HepG2 (cell line): ENCODE measurements around the gene GPATCH3. TPM values are rescaled to one million over a fixed set of nuclear protein-coding genes. Genes with fewer than 3 reads are reported as not detected.

Experiments
- CEBPG ChIP-seq: IDR thresholded peaks from 2 replicates; pipeline ENCODE4 v1.6.1; 2016
- IRX3 ChIP-seq: sonication (generic); formaldehyde crosslinking; IDR thresholded peaks from 2 replicates; pipeline ENCODE4 v1.8.1; 2023; ENCODE audit warnings: mild to moderate bottlenecking, low read depth, missing genetic modification reagents, borderline replicate concordance
- MED1 ChIP-seq: sonication (generic); formaldehyde crosslinking; IDR thresholded peaks from 2 replicates; pipeline ENCODE4 v1.4.0; 2020; ENCODE audit warnings: missing genetic modification reagents
- MEIS1 ChIP-seq: sonication (generic); formaldehyde crosslinking; IDR thresholded peaks from 2 replicates; pipeline ENCODE4 v1.9.0; 2021; ENCODE audit warnings: mild to moderate bottlenecking, missing genetic modification reagents, moderate library complexity, borderline replicate concordance
- NONO ChIP-seq, 2 experiments: fragments of 450-650 bp in 1 of 2; sonication (generic) in 1 of 2; formaldehyde crosslinking in 1 of 2; IDR thresholded peaks in 1 of 2; conservative IDR thresholded peaks in 1 of 2; 2 replicates each; pipeline versions ENCODE4 v1.6.1 to v1.8.0; 2017 to 2022; ENCODE audit warnings: mild to moderate bottlenecking in 1 of 2, missing genetic modification reagents in 1 of 2, moderate library complexity in 1 of 2
- PHF8 ChIP-seq: sonication (generic); formaldehyde crosslinking; IDR thresholded peaks from 2 replicates; pipeline ENCODE4 v1.5.0; 2020; ENCODE audit warnings: missing genetic modification reagents
- SNAI1 ChIP-seq: sonication (generic); formaldehyde crosslinking; IDR thresholded peaks from 2 replicates; pipeline ENCODE4 v1.5.0; 2020; ENCODE audit warnings: mild to moderate bottlenecking, missing genetic modification reagents, borderline replicate concordance
- SOX6 ChIP-seq, 2 experiments: fragments of 450-650 bp in 1 of 2; sonication (generic) in 1 of 2; formaldehyde crosslinking in 1 of 2; IDR thresholded peaks; 2 replicates each; pipeline versions ENCODE4 v1.4.0 to v1.6.1; 2017 to 2020; ENCODE audit warnings: antibody characterized with exemption in 1 of 2, mild to moderate bottlenecking in 1 of 2, missing genetic modification reagents in 1 of 2
- ZMYM3 ChIP-seq: sonication (generic); formaldehyde crosslinking; IDR thresholded peaks from 2 replicates; pipeline ENCODE4 v1.5.1; 2020; ENCODE audit warnings: mild to moderate bottlenecking, missing genetic modification reagents
- ZNF510 ChIP-seq: sonication (generic); formaldehyde crosslinking; IDR thresholded peaks from 2 replicates; pipeline ENCODE4 v1.4.0; 2020; ENCODE audit warnings: low read depth, mild to moderate bottlenecking, missing genetic modification reagents
- ZNF569 ChIP-seq: sonication (generic); formaldehyde crosslinking; IDR thresholded peaks from 2 replicates; pipeline ENCODE4 v1.5.0; 2020; ENCODE audit warnings: mild to moderate bottlenecking, missing genetic modification reagents, moderate library complexity, borderline replicate concordance
- ZNF644 ChIP-seq: IDR thresholded peaks from 2 replicates; pipeline ENCODE4 v1.6.1; 2016; ENCODE audit warnings: low read depth
- ZSCAN22 ChIP-seq: sonication (generic); formaldehyde crosslinking; IDR thresholded peaks from 2 replicates; pipeline ENCODE4 v1.4.0; 2020; ENCODE audit warnings: mild to moderate bottlenecking, missing genetic modification reagents
- polyA plus RNA-seq, 8 experiments: library from polyadenylated mRNA; depleted of rRNA in 3 of 8; stranded (reverse) in 7 of 8; unstranded in 1 of 8; fragments of >200 nt; fragmentation: Illumina TruSeq in 4 of 8; extraction: Trizol in 4 of 8; gene quantifications; 2 replicates each; pipeline versions ENCODE4 v1.2.1 to v1.2.3, GENCODE V29; 2011 to 2016; ENCODE audit warnings: low read depth in 4 of 8, missing spikeins in 1 of 8, mixed read lengths in 1 of 8; ENCODE audit not compliant: insufficient read depth in 1 of 8
- total RNA-seq, 5 experiments: library from RNA; depleted of rRNA; stranded (reverse); fragments of >200 nt; fragmentation: Illumina TruSeq; extraction: Trizol; gene quantifications; 2 replicates each; pipeline ENCODE4 v1.2.3, GENCODE V29; 2016; ENCODE audit warnings: low read depth in 1 of 5
- TF ChIP-seq, protein P1 (sequence below): sonication (generic); formaldehyde crosslinking; IDR thresholded peaks from 2 replicates; pipeline ENCODE4 v1.4.0; 2020; ENCODE audit warnings: missing genetic modification reagents
- TF ChIP-seq, protein P2 (sequence below): sonication (generic); formaldehyde crosslinking; IDR thresholded peaks from 2 replicates; pipeline ENCODE4 v1.5.0; 2020; ENCODE audit warnings: mild to moderate bottlenecking, missing genetic modification reagents
- TF ChIP-seq, protein P3 (sequence below): sonication (generic); formaldehyde crosslinking; IDR thresholded peaks from 2 replicates; pipeline ENCODE4 v1.4.0; 2020; ENCODE audit warnings: missing genetic modification reagents
- TF ChIP-seq, protein P4 (sequence below): sonication (generic); formaldehyde crosslinking; IDR thresholded peaks from 2 replicates; pipeline ENCODE4 v1.4.0; 2020; ENCODE audit warnings: missing genetic modification reagents, borderline replicate concordance
- TF ChIP-seq, protein P5 (sequence below): sonication (generic); formaldehyde crosslinking; conservative IDR thresholded peaks from 2 replicates; pipeline ENCODE4 v1.4.0; 2020; ENCODE audit warnings: missing genetic modification reagents
- TF ChIP-seq, protein P6 (sequence below): IDR thresholded peaks from 2 replicates; pipeline ENCODE4 v1.6.1; 2016; ENCODE audit warnings: missing genetic modification reagents, missing compliant biosample characterization

The GPATCH3 gene
- total and polyA plus RNA-seq, 2 of the 13 experiments (the other 11 are each of a cell fraction or from before 2014, with no cell fraction given): 8.3 to 11.0 TPM

DNA sequence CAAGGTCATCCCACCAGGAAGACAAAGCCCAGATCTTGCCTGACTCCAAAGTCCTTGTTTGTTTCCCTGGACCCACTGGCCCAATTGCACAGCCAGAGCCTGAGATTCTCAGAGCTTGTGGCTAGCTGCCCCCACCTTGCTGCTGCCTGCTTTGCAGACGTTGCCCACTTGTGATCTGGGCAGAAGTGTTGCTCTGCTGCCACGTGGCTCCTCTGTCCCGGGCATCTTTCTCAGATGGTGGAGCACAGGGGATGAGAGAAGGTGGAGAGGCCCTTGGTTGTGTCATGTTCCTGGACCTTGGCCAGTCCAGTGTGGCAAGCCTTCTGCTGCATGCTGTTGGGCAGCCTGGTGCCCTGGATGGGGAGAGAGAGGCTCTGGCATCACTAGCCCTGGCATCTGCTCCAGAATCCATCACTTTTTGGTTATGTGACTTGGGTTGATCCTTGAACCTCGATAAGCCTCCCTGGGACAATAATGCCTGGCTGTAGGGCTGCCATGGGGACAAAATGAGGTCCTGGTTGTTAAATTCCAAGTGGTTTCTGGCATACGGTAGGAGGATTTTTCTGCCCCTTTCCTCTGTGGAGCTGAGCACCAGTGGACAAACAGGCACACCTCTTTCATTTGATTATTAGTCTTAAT, 15.1 kb upstream of the GPATCH3 start (continued):
- TF ChIP-seq, protein P1, sequence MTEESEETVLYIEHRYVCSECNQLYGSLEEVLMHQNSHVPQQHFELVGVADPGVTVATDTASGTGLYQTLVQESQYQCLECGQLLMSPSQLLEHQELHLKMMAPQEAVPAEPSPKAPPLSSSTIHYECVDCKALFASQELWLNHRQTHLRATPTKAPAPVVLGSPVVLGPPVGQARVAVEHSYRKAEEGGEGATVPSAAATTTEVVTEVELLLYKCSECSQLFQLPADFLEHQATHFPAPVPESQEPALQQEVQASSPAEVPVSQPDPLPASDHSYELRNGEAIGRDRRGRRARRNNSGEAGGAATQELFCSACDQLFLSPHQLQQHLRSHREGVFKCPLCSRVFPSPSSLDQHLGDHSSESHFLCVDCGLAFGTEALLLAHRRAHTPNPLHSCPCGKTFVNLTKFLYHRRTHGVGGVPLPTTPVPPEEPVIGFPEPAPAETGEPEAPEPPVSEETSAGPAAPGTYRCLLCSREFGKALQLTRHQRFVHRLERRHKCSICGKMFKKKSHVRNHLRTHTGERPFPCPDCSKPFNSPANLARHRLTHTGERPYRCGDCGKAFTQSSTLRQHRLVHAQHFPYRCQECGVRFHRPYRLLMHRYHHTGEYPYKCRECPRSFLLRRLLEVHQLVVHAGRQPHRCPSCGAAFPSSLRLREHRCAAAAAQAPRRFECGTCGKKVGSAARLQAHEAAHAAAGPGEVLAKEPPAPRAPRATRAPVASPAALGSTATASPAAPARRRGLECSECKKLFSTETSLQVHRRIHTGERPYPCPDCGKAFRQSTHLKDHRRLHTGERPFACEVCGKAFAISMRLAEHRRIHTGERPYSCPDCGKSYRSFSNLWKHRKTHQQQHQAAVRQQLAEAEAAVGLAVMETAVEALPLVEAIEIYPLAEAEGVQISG: peak; percentile 69
- TF ChIP-seq, protein P2, sequence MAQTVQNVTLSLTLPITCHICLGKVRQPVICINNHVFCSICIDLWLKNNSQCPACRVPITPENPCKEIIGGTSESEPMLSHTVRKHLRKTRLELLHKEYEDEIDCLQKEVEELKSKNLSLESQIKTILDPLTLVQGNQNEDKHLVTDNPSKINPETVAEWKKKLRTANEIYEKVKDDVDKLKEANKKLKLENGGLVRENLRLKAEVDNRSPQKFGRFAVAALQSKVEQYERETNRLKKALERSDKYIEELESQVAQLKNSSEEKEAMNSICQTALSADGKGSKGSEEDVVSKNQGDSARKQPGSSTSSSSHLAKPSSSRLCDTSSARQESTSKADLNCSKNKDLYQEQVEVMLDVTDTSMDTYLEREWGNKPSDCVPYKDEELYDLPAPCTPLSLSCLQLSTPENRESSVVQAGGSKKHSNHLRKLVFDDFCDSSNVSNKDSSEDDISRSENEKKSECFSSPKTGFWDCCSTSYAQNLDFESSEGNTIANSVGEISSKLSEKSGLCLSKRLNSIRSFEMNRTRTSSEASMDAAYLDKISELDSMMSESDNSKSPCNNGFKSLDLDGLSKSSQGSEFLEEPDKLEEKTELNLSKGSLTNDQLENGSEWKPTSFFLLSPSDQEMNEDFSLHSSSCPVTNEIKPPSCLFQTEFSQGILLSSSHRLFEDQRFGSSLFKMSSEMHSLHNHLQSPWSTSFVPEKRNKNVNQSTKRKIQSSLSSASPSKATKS (CRISPR knock-in tag): no peak
- TF ChIP-seq SNAI1 (CRISPR knock-in tag): no peak
- TF ChIP-seq MED1: peak; percentile 81
- 0 out of 2 replicates have a peak, but pooled peaks have one; percentile 21 for TF ChIP-seq CEBPG (CRISPR knock-in tag)
- no peak for TF ChIP-seq IRX3 (CRISPR knock-in tag)
- no peak for TF ChIP-seq ZMYM3 (CRISPR knock-in tag)
- no peak for TF ChIP-seq ZNF569 (CRISPR knock-in tag)
- TF ChIP-seq ZNF510 (CRISPR knock-in tag): 0 out of 2 replicates have a peak, but pooled peaks have one; percentile 30
- TF ChIP-seq ZNF644: 0 out of 2 replicates have a peak, but pooled peaks have one; percentile 58
- TF ChIP-seq MEIS1 (CRISPR knock-in tag): no peak
- 0 out of 2 replicates have a peak, but pooled peaks have one; percentile 38 for TF ChIP-seq PHF8 (CRISPR knock-in tag)
- TF ChIP-seq SOX6 (IDR thresholded peaks at IDR 0.05): no peak
- TF ChIP-seq SOX6 (CRISPR knock-in tag; IDR thresholded peaks at IDR 0.05): peak; percentile 75
- no peak for TF ChIP-seq ZSCAN22
- no peak for TF ChIP-seq NONO (IDR thresholded peaks at IDR 0.05)
- 0 out of 2 replicates have a peak, but pooled peaks have one; percentile 42 for TF ChIP-seq NONO (CRISPR knock-in tag; conservative IDR thresholded peaks at IDR 0.05)
- TF ChIP-seq, protein P3, sequence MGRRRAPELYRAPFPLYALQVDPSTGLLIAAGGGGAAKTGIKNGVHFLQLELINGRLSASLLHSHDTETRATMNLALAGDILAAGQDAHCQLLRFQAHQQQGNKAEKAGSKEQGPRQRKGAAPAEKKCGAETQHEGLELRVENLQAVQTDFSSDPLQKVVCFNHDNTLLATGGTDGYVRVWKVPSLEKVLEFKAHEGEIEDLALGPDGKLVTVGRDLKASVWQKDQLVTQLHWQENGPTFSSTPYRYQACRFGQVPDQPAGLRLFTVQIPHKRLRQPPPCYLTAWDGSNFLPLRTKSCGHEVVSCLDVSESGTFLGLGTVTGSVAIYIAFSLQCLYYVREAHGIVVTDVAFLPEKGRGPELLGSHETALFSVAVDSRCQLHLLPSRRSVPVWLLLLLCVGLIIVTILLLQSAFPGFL (CRISPR knock-in tag): no peak
- TF ChIP-seq, protein P4, sequence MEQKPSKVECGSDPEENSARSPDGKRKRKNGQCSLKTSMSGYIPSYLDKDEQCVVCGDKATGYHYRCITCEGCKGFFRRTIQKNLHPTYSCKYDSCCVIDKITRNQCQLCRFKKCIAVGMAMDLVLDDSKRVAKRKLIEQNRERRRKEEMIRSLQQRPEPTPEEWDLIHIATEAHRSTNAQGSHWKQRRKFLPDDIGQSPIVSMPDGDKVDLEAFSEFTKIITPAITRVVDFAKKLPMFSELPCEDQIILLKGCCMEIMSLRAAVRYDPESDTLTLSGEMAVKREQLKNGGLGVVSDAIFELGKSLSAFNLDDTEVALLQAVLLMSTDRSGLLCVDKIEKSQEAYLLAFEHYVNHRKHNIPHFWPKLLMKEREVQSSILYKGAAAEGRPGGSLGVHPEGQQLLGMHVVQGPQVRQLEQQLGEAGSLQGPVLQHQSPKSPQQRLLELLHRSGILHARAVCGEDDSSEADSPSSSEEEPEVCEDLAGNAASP (CRISPR knock-in tag): peak; percentile 20; the same call in 1 of the 2 replicates
- TF ChIP-seq, protein P5, sequence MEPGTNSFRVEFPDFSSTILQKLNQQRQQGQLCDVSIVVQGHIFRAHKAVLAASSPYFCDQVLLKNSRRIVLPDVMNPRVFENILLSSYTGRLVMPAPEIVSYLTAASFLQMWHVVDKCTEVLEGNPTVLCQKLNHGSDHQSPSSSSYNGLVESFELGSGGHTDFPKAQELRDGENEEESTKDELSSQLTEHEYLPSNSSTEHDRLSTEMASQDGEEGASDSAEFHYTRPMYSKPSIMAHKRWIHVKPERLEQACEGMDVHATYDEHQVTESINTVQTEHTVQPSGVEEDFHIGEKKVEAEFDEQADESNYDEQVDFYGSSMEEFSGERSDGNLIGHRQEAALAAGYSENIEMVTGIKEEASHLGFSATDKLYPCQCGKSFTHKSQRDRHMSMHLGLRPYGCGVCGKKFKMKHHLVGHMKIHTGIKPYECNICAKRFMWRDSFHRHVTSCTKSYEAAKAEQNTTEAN (CRISPR knock-in tag): no peak
- TF ChIP-seq, protein P6, sequence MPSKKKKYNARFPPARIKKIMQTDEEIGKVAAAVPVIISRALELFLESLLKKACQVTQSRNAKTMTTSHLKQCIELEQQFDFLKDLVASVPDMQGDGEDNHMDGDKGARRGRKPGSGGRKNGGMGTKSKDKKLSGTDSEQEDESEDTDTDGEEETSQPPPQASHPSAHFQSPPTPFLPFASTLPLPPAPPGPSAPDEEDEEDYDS: 0 out of 2 replicates have a peak, but pooled peaks have one; percentile 29
